HG03066 (cell line): ENCODE measurements around the gene HSPG2.

Source experiments
- ATAC-seq: cut with Tn5 transposase; IDR thresholded peaks from one replicate; pipeline ENCODE4 v1.9.1; 2021; ENCODE audit warnings: low read depth; ENCODE audit not compliant: unreplicated experiment

The HSPG2 gene

GRCh38 chr1:21885236-21886037 is 51.7 kb downstream of the HSPG2 start:
- ATAC-seq = no peak

GRCh38 chr1:21884456-21885235 is 52.5 kb downstream of the HSPG2 start:
- ATAC-seq = no peak

- no peak for ATAC-seq
Measured at GRCh38 chr1:21882721-21883415, 54.2 kb downstream of the HSPG2 start.

GRCh38 chr1:21881250-21881649 is 55.9 kb downstream of the HSPG2 start:
- no peak for ATAC-seq

GRCh38 chr1:21880619-21880970 is 56.5 kb downstream of the HSPG2 start:
- no peak for ATAC-seq

- no peak for ATAC-seq
Measured at GRCh38 chr1:21879928-21880618, 57.0 kb downstream of the HSPG2 start.

GRCh38 chr1:21878840-21879478 is 58.2 kb downstream of the HSPG2 start:
- no peak for ATAC-seq

GRCh38 chr1:21878009-21878773 is 58.9 kb downstream of the HSPG2 start:
- ATAC-seq = no peak

GRCh38 chr1:21876267-21876666 is 60.8 kb downstream of the HSPG2 start:
- no peak for ATAC-seq

GRCh38 chr1:21875621-21876063 is 61.5 kb downstream of the HSPG2 start:
- ATAC-seq = no peak

- no peak for ATAC-seq
Measured at GRCh38 chr1:21874778-21875547, 62.1 kb downstream of the HSPG2 start.

GRCh38 chr1:21874328-21874727 is 62.8 kb downstream of the HSPG2 start:
- ATAC-seq = no peak

GRCh38 chr1:21873761-21874160 is 63.3 kb downstream of the HSPG2 start:
- no peak for ATAC-seq

- ATAC-seq = no peak
Measured at GRCh38 chr1:21873174-21873573, 63.9 kb downstream of the HSPG2 start.

GRCh38 chr1:21872445-21873079 is 64.5 kb downstream of the HSPG2 start:
- ATAC-seq = no peak

- no peak for ATAC-seq
Measured at GRCh38 chr1:21871943-21872342, 65.2 kb downstream of the HSPG2 start.

GRCh38 chr1:21870611-21871010 is 66.5 kb downstream of the HSPG2 start:
- no peak for ATAC-seq

GRCh38 chr1:21869620-21870121 is 67.4 kb downstream of the HSPG2 start:
- no peak for ATAC-seq
